Central memory CD8-positive, alpha-beta T cell (primary cell): ENCODE data around the gene GPR65.

Experiments
- ATAC-seq: fragments of 150-1000 bp; cut with Tn5 transposase; replicated peaks from 2 replicates; pipeline ENCODE4 v1.10.0; 2022; ENCODE audit warnings: mild to moderate bottlenecking, moderate FRiP score, moderate number of reproducible peaks; ENCODE audit not compliant: poor library complexity, severe bottlenecking; ENCODE audit errors: extremely low read depth
- DNase-seq, 2 donors: peaks; one replicate each; pipeline ENCODE4 v3.0.0; 2021; ENCODE audit warnings: low spot score in 2 of 2
- H3K27ac Mint-ChIP-seq: one replicate; pipeline ENCODE4 v1.8.0; 2022; ENCODE audit warnings: low read depth, mild to moderate bottlenecking, moderate library complexity, mixed read lengths
- H3K27me3 Mint-ChIP-seq: one replicate; pipeline ENCODE4 v1.8.0; 2022; ENCODE audit warnings: mixed read lengths
- H3K36me3 Mint-ChIP-seq: one replicate; pipeline ENCODE4 v1.8.0; 2022; ENCODE audit warnings: mild to moderate bottlenecking, moderate library complexity, mixed read lengths; ENCODE audit not compliant: insufficient read depth
- H3K4me1 Mint-ChIP-seq: one replicate; pipeline ENCODE4 v1.8.0; 2022; ENCODE audit warnings: mixed read lengths
- H3K4me3 Mint-ChIP-seq: one replicate; pipeline ENCODE4 v1.8.0; 2022; ENCODE audit warnings: mild to moderate bottlenecking, moderate library complexity, mixed read lengths
- H3K9me3 Mint-ChIP-seq: one replicate; pipeline ENCODE4 v1.8.0; 2022; ENCODE audit warnings: mixed read lengths

Gene GPR65, protein sequence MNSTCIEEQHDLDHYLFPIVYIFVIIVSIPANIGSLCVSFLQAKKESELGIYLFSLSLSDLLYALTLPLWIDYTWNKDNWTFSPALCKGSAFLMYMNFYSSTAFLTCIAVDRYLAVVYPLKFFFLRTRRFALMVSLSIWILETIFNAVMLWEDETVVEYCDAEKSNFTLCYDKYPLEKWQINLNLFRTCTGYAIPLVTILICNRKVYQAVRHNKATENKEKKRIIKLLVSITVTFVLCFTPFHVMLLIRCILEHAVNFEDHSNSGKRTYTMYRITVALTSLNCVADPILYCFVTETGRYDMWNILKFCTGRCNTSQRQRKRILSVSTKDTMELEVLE

DNA sequence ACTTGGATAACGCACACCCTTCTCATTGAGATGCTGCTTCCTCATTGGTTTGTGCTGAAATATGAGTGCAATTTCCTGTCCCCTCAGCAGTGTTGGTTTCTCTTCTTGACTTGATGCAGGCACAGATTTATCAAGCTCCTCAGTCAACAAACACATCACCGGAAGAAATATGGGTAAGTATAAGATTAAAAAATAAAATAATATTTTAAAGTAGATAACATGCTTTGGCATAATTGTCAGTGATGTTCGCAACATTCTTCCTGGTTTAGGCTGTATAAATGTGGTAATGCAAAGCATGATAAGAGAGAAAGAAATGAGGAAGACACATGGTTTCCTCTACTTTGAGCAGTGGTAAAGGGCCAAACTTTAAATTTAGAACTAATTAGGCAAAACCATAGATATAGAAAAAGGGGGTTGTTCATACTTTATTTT lies at the start of gene GPR65:
TSS of gene GPR65 (plus strand) at position 86 of the 432 bp plus-strand sequence. CDS start 5,713 bp downstream, outside the sequence.
- Mint-ChIP-seq H3K27ac (peak within 1 kb of the TSS; percentile 86), H3K9me3 (no peaks in the 10 kb centered on the region), H3K4me3 (peak within 1 kb of the TSS; percentile 92), H3K27me3 (no peaks in the 10 kb centered on the region), H3K4me1 (peaks cover 51% of the 10 kb centered on the region), H3K36me3 (peaks cover 14% of the 10 kb centered on the region)
- DNase-seq = peak in 1 of 2 donors; percentile 50
- peak; percentile 54 for ATAC-seq

DNA sequence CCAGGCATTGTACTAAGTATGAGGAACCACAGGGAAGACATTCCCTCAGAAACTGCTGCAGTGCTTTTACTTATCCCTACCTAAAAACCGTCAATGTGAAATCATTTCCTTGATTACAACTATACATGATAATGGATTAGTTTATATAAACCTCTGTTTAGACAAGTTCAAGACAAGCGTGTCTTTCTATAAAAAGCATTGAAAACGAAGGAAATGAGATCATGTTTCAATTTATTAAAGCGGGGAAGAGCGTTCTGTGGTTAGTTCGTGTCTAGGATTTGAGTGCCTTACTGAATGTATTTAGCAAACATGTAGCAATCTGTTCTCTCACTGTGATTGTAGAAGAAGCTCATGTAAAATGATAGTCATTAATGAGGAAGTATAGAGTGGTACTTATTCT lies 49.4 kb upstream of the GPR65 start:
- Mint-ChIP-seq H3K9me3 (no peaks in the 10 kb centered on the region), H3K4me3 (no peak overlapping the region), H3K36me3 (peaks cover 3% of the 10 kb centered on the region), H3K27ac (peak overlapping the region; percentile 79), H3K27me3 (no peaks in the 10 kb centered on the region), H3K4me1 (peaks cover 73% of the 10 kb centered on the region)
- DNase-seq (no peak), ATAC-seq (no peak)

DNA sequence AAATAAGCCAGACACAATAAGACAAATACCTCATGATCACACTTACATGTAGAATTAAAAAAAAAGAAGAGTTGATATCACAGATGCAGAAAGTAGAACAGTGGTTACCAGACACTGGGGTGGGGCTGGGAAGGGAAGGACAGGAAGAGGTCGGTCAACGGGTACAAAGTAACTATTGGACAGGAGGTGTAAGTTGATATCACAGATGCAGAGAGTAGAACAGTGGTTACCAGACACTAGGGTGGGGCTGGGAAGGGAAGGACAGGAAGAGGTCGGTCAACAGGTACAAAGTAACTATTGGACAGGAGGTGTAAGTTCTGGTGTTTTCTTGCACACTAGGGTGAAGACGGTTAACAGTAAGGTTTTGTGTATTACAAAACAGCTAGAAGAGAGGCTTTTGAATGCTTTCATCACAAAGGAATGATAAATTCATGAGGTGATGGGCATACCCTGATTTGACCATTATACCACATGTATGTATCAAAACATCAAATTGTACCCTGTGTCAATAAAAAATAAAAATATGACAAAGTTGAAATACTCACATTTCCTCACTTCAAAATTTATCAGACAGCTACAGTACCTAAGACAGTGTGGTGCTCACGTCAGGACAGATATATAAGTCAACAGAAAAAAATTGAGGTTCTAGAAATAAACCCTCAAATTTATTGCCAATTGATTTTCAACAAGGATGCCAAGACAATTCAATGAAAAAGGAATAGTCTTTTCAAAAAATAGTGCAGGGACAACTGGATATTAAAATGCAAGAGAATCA lies 44.7 kb upstream of the GPR65 start:
- H3K27ac Mint-ChIP-seq = peak overlapping the region; percentile 69
- H3K9me3 Mint-ChIP-seq = no peaks in the 10 kb centered on the region
- no peaks in the 10 kb centered on the region for H3K27me3 Mint-ChIP-seq
- H3K36me3 Mint-ChIP-seq = peaks cover 7% of the 10 kb centered on the region
- H3K4me3 Mint-ChIP-seq = peak overlapping the region; percentile 39
- DNase-seq (peak in 1 of 2 donors; percentile 9), ATAC-seq (peak; percentile 76)
- H3K4me1 Mint-ChIP-seq = peaks cover 61% of the 10 kb centered on the region

DNA sequence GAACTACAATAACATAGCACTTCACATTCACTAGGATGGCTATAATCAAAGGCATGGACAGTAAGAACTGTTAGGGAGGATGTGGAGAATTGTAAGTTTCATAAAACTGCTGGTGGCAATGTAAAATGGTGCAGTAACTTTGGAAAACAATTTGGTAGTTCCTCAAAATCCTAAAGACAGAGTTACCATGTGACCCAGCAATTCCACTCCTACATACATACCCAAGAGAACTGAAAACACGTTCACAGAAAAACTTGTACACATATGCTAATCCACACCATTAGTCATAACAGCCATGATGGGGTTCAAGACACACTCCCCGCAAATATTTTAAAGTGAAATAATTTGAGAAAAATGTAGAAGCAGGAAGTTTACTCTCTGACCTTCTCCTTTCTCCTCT lies 43.7 kb upstream of the GPR65 start:
- Mint-ChIP-seq H3K27ac (peak overlapping the region; percentile 25), H3K4me3 (no peak overlapping the region), H3K9me3 (no peaks in the 10 kb centered on the region), H3K36me3 (peaks cover 7% of the 10 kb centered on the region), H3K4me1 (peaks cover 51% of the 10 kb centered on the region), H3K27me3 (no peaks in the 10 kb centered on the region)
- DNase-seq (no peak), ATAC-seq (no peak)

DNA sequence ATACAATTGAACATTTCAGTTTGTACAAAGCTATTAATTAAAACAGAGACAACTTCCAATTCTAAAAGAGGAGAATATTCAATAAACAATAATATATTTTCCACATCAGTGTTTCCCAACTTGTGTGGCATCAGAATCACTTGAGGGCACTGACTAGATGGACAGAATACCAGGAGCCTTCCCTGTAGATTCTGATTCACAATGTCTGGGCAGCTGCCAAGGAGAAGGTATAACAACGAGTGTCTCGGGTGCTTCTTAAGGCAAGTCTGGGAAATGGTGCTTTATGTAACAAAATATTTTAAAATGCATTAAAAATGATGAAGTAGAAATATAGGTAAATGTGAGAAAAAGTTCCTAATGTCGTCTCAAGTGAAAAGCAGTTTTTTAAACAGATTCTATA lies 38.1 kb upstream of the GPR65 start:
- Mint-ChIP-seq H3K27me3 (no peaks in the 10 kb centered on the region), H3K4me3 (no peak overlapping the region), H3K9me3 (no peaks in the 10 kb centered on the region), H3K36me3 (peaks cover 9% of the 10 kb centered on the region), H3K4me1 (peaks cover 8% of the 10 kb centered on the region), H3K27ac (no peak overlapping the region)
- no peak for ATAC-seq
- no peak for DNase-seq

DNA sequence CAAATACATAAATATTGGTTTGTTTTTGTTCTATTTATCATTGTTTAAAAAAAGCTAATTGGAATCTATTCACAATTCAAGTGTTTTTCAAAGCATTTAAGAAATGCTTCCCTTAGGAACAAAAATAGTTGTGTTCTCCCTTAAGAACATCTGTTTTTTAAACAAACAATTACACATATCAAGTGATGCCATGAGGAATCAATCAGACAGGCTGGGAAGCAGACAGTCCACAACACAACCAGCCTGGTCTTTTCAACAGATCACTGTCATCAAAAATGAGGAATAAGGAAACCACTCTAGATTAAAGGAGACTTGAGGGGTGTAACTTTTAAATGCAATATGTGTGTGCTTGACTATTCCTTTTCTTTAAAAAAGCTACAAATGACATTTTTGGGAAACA lies 37.4 kb upstream of the GPR65 start:
- Mint-ChIP-seq H3K27me3 (no peaks in the 10 kb centered on the region), H3K9me3 (no peaks in the 10 kb centered on the region), H3K4me1 (peaks cover 4% of the 10 kb centered on the region), H3K36me3 (peaks cover 9% of the 10 kb centered on the region), H3K27ac (no peak overlapping the region), H3K4me3 (no peak overlapping the region)
- no peak for DNase-seq
- no peak for ATAC-seq

DNA sequence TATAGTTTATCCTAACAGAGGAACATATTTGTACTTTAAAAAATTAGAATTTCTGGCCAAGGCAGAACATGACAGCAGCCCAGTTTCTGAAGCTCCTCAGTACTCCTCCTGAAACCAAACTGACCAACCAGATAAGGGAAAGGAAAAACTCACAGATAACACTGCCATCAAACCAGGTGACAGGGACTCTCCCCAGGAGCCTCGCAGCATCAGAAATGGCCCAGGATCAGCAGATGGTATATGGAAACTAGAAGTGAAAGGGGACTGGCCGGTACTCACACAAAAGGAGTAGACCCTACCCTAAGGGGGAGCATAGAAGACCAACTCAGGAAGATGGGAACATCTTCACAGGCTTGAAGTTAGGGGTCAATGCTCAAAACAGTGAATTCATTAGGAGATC lies 33.9 kb upstream of the GPR65 start:
- ATAC-seq = no peak
- Mint-ChIP-seq H3K4me1 (no peaks in the 10 kb centered on the region), H3K4me3 (no peak overlapping the region), H3K9me3 (no peaks in the 10 kb centered on the region), H3K27me3 (no peaks in the 10 kb centered on the region), H3K27ac (no peak overlapping the region), H3K36me3 (peaks cover 18% of the 10 kb centered on the region)
- DNase-seq = no peak

DNA sequence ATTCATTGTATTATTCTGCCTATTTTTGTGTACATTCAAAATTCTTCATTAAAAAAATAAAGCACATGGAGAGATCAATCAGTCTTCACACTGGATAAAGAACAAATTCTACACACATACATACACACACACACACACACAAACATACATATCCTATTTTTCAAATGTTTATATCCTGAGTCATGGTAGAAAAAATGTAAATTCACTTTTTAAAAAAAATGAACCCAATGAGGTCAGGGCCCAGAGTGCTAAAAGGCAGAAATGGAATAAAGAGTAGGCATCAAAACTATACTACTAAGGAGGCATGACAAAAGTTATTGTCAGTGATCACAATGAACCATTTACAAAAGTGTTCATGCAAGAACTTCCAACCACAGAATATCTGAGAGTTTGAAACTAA lies 29.3 kb upstream of the GPR65 start:
- no peak for ATAC-seq
- Mint-ChIP-seq H3K27ac (no peak overlapping the region), H3K4me3 (no peak overlapping the region), H3K36me3 (peaks cover 23% of the 10 kb centered on the region), H3K27me3 (no peaks in the 10 kb centered on the region), H3K9me3 (peaks cover 5% of the 10 kb centered on the region), H3K4me1 (peaks cover 10% of the 10 kb centered on the region)
- no peak for DNase-seq

DNA sequence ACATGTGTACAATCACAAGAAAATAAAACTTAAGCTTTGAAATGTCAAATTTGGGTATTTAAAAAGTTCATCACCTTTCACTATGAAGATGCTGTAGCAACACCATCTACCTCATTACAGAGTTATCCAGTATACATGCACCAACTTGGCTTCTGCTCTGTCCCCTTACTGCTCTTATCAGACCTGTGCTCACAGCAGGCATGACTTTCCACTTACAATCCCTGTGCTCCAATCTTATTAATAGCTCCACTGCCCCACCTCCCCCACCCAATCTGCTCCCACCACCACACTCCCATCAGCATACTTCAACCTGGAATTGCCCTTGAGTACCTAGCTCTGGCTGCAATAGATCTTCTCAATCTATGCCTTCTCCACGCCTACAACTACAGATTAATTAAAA lies 25.2 kb upstream of the GPR65 start:
- peaks cover 20% of the 10 kb centered on the region for H3K36me3 Mint-ChIP-seq
- H3K27me3 Mint-ChIP-seq = no peaks in the 10 kb centered on the region
- DNase-seq (no peak), ATAC-seq (no peak)
- no peak overlapping the region for H3K4me3 Mint-ChIP-seq
- H3K27ac Mint-ChIP-seq = no peak overlapping the region
- H3K4me1 Mint-ChIP-seq = peaks cover 10% of the 10 kb centered on the region
- H3K9me3 Mint-ChIP-seq = peaks cover 5% of the 10 kb centered on the region

DNA sequence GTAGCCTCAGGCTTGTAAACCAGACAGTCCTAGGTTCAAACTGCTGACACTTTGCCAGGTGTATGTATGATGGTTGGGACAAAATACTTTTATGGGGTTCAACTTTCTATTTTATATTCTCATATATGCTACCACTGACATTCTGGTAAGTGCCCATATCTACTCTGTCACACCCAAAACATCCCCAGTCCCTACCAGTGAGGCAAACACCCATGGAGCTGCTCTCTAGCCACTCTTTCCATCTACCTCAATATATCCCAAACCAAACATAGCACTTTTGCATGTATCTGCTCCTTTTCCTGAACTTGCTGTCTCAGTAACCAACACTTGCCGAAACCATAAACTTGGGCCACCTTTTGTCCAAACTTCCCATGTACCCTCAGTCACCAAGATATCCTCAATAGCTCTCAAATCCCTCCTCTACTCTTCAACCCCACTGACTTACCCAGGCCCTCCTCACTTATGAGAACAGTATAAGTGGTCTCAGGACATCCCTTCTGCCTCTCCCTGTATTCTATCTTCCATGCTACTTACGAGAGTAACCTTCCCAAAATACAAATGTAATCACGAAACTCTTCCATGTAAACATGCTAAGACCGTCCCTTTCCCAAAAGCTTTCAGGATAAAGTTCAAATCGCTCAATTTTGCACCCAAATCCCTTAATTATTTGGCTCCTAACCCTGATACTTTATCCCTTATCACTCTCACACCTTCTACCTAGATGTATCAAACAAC lies 15.5 kb upstream of the GPR65 start:
- peaks cover 45% of the 10 kb centered on the region for H3K4me1 Mint-ChIP-seq
- peak overlapping the region; percentile 4 for H3K27ac Mint-ChIP-seq
- H3K4me3 Mint-ChIP-seq = no peak overlapping the region

DNA sequence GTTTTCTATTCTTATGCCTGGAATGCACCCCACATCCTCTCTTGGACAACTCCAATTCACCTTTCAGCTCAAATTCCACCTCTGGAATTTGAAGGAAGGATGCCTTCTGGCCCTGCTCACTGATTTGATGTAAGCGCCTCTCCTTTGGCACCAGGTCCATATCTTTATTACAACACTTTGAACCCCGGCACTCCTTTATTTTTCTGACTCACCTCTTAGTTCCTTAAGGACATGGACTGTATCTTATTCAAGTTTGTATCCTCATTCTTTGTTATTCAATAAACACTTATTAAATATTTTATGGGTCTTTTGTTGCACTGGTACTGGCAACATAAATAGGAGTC lies 15.0 kb upstream of the GPR65 start:
- DNase-seq = no peak
- H3K4me1 Mint-ChIP-seq = peaks cover 50% of the 10 kb centered on the region
- H3K27me3 Mint-ChIP-seq = no peaks in the 10 kb centered on the region
- H3K36me3 Mint-ChIP-seq = peaks cover 22% of the 10 kb centered on the region
- ATAC-seq = no peak
- no peak overlapping the region for H3K4me3 Mint-ChIP-seq
- no peaks in the 10 kb centered on the region for H3K9me3 Mint-ChIP-seq
- H3K27ac Mint-ChIP-seq = peak overlapping the region; percentile 4

More for the DNA sequence above, 15.5 kb upstream of the GPR65 start:
- H3K9me3 Mint-ChIP-seq = no peaks in the 10 kb centered on the region
- ATAC-seq (no peak), DNase-seq (no peak)
- peaks cover 24% of the 10 kb centered on the region for H3K36me3 Mint-ChIP-seq
- H3K27me3 Mint-ChIP-seq = no peaks in the 10 kb centered on the region

DNA sequence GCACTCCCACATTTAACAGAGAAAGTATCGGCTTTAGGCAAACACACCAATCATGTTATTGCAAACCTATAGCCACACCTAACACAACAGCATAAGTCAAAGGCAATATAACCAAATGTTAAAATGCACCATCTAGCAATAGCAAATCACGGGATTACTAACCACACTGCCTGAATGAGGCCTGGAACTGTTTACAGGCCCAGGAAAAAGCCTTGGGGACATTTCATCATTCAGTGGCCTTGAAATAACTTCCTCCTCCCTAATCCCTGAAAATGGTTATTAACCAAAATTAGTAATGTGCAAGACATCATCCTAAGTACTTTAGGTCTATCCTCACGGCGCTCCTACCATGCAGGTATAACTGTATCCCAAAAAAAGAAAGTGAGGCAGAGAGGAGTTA lies 14.3 kb upstream of the GPR65 start:
- H3K27ac Mint-ChIP-seq = no peak overlapping the region
- H3K9me3 Mint-ChIP-seq = no peaks in the 10 kb centered on the region

More for the DNA sequence above, 14.3 kb upstream of the GPR65 start:
- Mint-ChIP-seq H3K4me1 (peaks cover 55% of the 10 kb centered on the region), H3K27me3 (no peaks in the 10 kb centered on the region), H3K4me3 (no peak overlapping the region), H3K36me3 (peaks cover 24% of the 10 kb centered on the region)
- ATAC-seq (no peak), DNase-seq (no peak)
